WTC11 (cell line): ENCODE data around the gene ETV5. TPM values are rescaled to one million over a fixed set of nuclear protein-coding genes. Genes with fewer than 3 reads are reported as not detected.

Source experiments
- ATAC-seq: fragments of 200-7000 bp; cut with Tn5 transposase; 2 replicates; pipeline ENCODE4 v1.10.0; 2021; ENCODE audit warnings: mild to moderate bottlenecking, moderate library complexity
- CTCF ChIA-PET: fragments of 300-600 bp; sonication (Branson Sonifier 250); formaldehyde crosslinking; loops from one replicate; lab custom pipeline; 2021; ENCODE audit warnings: antibody characterized with exemption; lab: Charles Lee
- POLR2A ChIA-PET: fragments of 350-600 bp; sonication (Branson Sonifier 250); formaldehyde crosslinking; loops from one replicate; lab custom pipeline; 2021; ENCODE audit warnings: antibody characterized with exemption; lab: Charles Lee
- DNase-seq: peaks from one replicate; pipeline ENCODE4 v3.0.0; 2021; ENCODE audit warnings: low spot score
- H3K27ac Mint-ChIP-seq: 2 replicates; pipeline ENCODE4 v1.8.0; 2021; ENCODE audit warnings: mixed read lengths
- H3K27me3 Mint-ChIP-seq: 2 replicates; pipeline ENCODE4 v1.8.0; 2021; ENCODE audit warnings: low read depth, mild to moderate bottlenecking, moderate library complexity, mixed read lengths
- H3K36me3 Mint-ChIP-seq: 2 replicates; pipeline ENCODE4 v1.8.0; 2021; ENCODE audit warnings: mixed read lengths
- H3K4me1 Mint-ChIP-seq: 2 replicates; pipeline ENCODE4 v1.8.0; 2022; ENCODE audit warnings: mixed read lengths
- H3K4me3 Mint-ChIP-seq: 2 replicates; pipeline ENCODE4 v1.8.0; 2021; ENCODE audit warnings: mild to moderate bottlenecking, moderate library complexity, mixed read lengths
- H3K9me3 Mint-ChIP-seq: 2 replicates; pipeline ENCODE4 v1.8.0; 2021; ENCODE audit warnings: mixed read lengths
- ATF2 ChIP-seq: sonication (generic); formaldehyde crosslinking; IDR thresholded peaks from 2 replicates; pipeline ENCODE4 v1.8.1; 2022; ENCODE audit warnings: low read depth, missing genetic modification reagents, borderline replicate concordance
- ATF3 ChIP-seq: sonication (generic); formaldehyde crosslinking; conservative IDR thresholded peaks from 2 replicates; pipeline ENCODE4 v1.8.1; 2022; ENCODE audit warnings: mild to moderate bottlenecking, missing genetic modification reagents
- CTCF ChIP-seq: fragments of 200-600 bp; IDR thresholded peaks from 2 replicates; pipeline ENCODE4 v1.8.0; 2022; ENCODE audit warnings: antibody characterized with exemption
- ELF4 ChIP-seq: sonication (generic); formaldehyde crosslinking; IDR thresholded peaks from 2 replicates; pipeline ENCODE4 v1.8.1; 2022; ENCODE audit warnings: low read depth, mild to moderate bottlenecking, moderate library complexity, missing genetic modification reagents
- ERG ChIP-seq: fragments of 250-450 bp; sonication (Bioruptor Pico); IDR thresholded peaks from 2 replicates; pipeline ENCODE4 v1.8.0; 2021; ENCODE audit warnings: mild to moderate bottlenecking
- ESRRA ChIP-seq: sonication (generic); formaldehyde crosslinking; IDR thresholded peaks from 2 replicates; pipeline ENCODE4 v1.8.1; 2022; ENCODE audit warnings: mild to moderate bottlenecking, missing genetic modification reagents, borderline replicate concordance
- MLX ChIP-seq: sonication (generic); formaldehyde crosslinking; IDR thresholded peaks from 2 replicates; pipeline ENCODE4 v1.8.1; 2023; ENCODE audit warnings: mild to moderate bottlenecking, missing genetic modification reagents, moderate library complexity
- MXD4 ChIP-seq: fragments of 250-450 bp; sonication (Bioruptor Pico); IDR thresholded peaks from 2 replicates; pipeline ENCODE4 v1.8.0; 2021; ENCODE audit warnings: mild to moderate bottlenecking, moderate library complexity, borderline replicate concordance
- SOX15 ChIP-seq: fragments of 250-450 bp; sonication (Bioruptor Pico); IDR thresholded peaks from 2 replicates; pipeline ENCODE4 v1.9.0; 2021; ENCODE audit warnings: mild to moderate bottlenecking
- SP1 ChIP-seq: sonication (generic); formaldehyde crosslinking; conservative IDR thresholded peaks from 2 replicates; pipeline ENCODE4 v1.8.1; 2022; ENCODE audit warnings: missing genetic modification reagents
- TP53 ChIP-seq: sonication (generic); formaldehyde crosslinking; IDR thresholded peaks from 2 replicates; pipeline ENCODE4 v1.8.1; 2023; ENCODE audit warnings: mild to moderate bottlenecking, missing genetic modification reagents
- ZMAT4 ChIP-seq: fragments of 250-450 bp; sonication (Bioruptor Pico); IDR thresholded peaks from 2 replicates; pipeline ENCODE4 v1.9.0; 2021; ENCODE audit warnings: mild to moderate bottlenecking
- ZNF232 ChIP-seq: sonication (generic); formaldehyde crosslinking; IDR thresholded peaks from 2 replicates; pipeline ENCODE4 v1.8.0; 2022; ENCODE audit warnings: mild to moderate bottlenecking, missing genetic modification reagents
- ZNF396 ChIP-seq: fragments of 250-450 bp; sonication (Bioruptor Pico); IDR thresholded peaks from 2 replicates; pipeline ENCODE4 v1.8.0; 2021; ENCODE audit warnings: mild to moderate bottlenecking, moderate library complexity, borderline replicate concordance
- ZNF423 ChIP-seq: fragments of 250-450 bp; sonication (Bioruptor Pico); IDR thresholded peaks from 2 replicates; pipeline ENCODE4 v2.1.2; 2022; ENCODE audit warnings: mild to moderate bottlenecking, moderate library complexity
- ZNF425 ChIP-seq: fragments of 250-450 bp; sonication (Bioruptor Pico); conservative IDR thresholded peaks from 2 replicates; pipeline ENCODE4 v1.9.0; 2021; ENCODE audit warnings: mild to moderate bottlenecking
- ZNF671 ChIP-seq: fragments of 250-450 bp; sonication (Bioruptor Pico); IDR thresholded peaks from 2 replicates; pipeline ENCODE4 v1.8.0; 2021; ENCODE audit warnings: mild to moderate bottlenecking
- total RNA-seq: library from RNA; stranded (reverse); gene quantifications from 3 replicates; pipeline ENCODE4 v1.2.3, GENCODE V29; 2021

ETV5 gene
- total RNA-seq, 1 experiment from 2014 or later: 71.3 TPM

GRCh38 chr3:186105543-186105942 is 3.3 kb downstream of the ETV5 start (continued):
- TF ChIP-seq ATF2 (CRISPR knock-in tag): no peak
- TF ChIP-seq ZNF423: no peak
- TF ChIP-seq ESRRA (CRISPR knock-in tag): no peak

- H3K4me3 Mint-ChIP-seq: no peak overlapping the region
- H3K27me3 Mint-ChIP-seq: peaks cover 11% of the 10 kb centered on the region
Observed at GRCh38 chr3:186102687-186103086, 6.2 kb downstream of the ETV5 start.

GRCh38 chr3:186100398-186100797 is 8.5 kb downstream of the ETV5 start:
- Mint-ChIP-seq H3K4me3 (no peak overlapping the region), H3K27me3 (no peaks in the 10 kb centered on the region), H3K27ac (no peak overlapping the region), H3K36me3 (peaks cover 22% of the 10 kb centered on the region), H3K4me1 (peaks cover 76% of the 10 kb centered on the region), H3K9me3 (no peaks in the 10 kb centered on the region)
- ATAC-seq (no peak), DNase-seq (no peak)
- POLR2A ChIA-PET: no interaction called here
- TF ChIP-seq ZMAT4 (CRISPR knock-in tag): no peak
- TF ChIP-seq ZNF232: no peak
- no peak for TF ChIP-seq SP1
- TF ChIP-seq TP53 (CRISPR knock-in tag): no peak
- no peak for TF ChIP-seq ZNF396 (CRISPR knock-in tag)
- TF ChIP-seq MLX: no peak
- TF ChIP-seq ERG (CRISPR knock-in tag): no peak
- TF ChIP-seq CTCF: no peak
- no peak for TF ChIP-seq ZNF671 (CRISPR knock-in tag)
- TF ChIP-seq ZNF423: no peak
- no peak for TF ChIP-seq ATF3 (CRISPR knock-in tag)
- no peak for TF ChIP-seq MXD4 (CRISPR knock-in tag)
- no peak for TF ChIP-seq SOX15
- CTCF ChIA-PET: no interaction called here

More at GRCh38 chr3:186102687-186103086, 6.2 kb downstream of the ETV5 start:
- no peak for DNase-seq
- Mint-ChIP-seq H3K36me3 (peaks cover 23% of the 10 kb centered on the region), H3K9me3 (no peaks in the 10 kb centered on the region), H3K4me1 (peaks cover 70% of the 10 kb centered on the region), H3K27ac (peak overlapping the region; percentile 47)
- ChIA-PET POLR2A (interaction anchor here (0.7 kb wide), 1 partner anchor 446 kb away, joined by 6 read pairs; no protein-coding TSS in a partner anchor), CTCF (interaction anchor here (0.8 kb wide), 1 partner anchor 159 kb away, joined by 3 read pairs; no protein-coding TSS in a partner anchor)
- TF ChIP-seq ZNF425 (CRISPR knock-in tag) (no peak), SOX15 (no peak), ELF4 (CRISPR knock-in tag) (no peak)
- no peak for ATAC-seq
